OCI-LY7 (cell line): Measurements from ENCODE around the gene OPCML. TPM values are rescaled to one million over a fixed set of nuclear protein-coding genes. Genes with fewer than 3 reads are reported as not detected.

Source experiments
- BruUV-seq: library from RNA; stranded (reverse); fragments of 400-500 nt; replicated peaks from 2 replicates; lab custom pipeline; 2021; lab: Mats Ljungman, UMichigan
- CTCF ChIA-PET: fragments of 300-600 bp; sonication (Branson Sonifier 250); formaldehyde crosslinking; loops from one replicate; lab custom pipeline; 2022; ENCODE audit warnings: antibody characterized with exemption; ENCODE audit not compliant: unreplicated experiment; lab: Charles Lee
- POLR2A ChIA-PET: fragments of 300-600 bp; sonication (Branson Sonifier 250); formaldehyde crosslinking; loops from one replicate; lab custom pipeline; 2022; ENCODE audit warnings: antibody characterized with exemption; lab: Charles Lee
- DNase-seq: peaks from one replicate; pipeline ENCODE4 v3.0.0-alpha.2; 2015; ENCODE audit warnings: low spot score
- H2AFZ ChIP-seq: fragments of 200-600 bp; sonication (generic), shearing (Covaris generic); 2 replicates; pipeline ENCODE4 v1.6.1; 2014; ENCODE audit warnings: mild to moderate bottlenecking, antibody characterized with exemption, low read length, moderate library complexity
- H3K27ac ChIP-seq: fragments of 200-600 bp; sonication (generic); 2 replicates; pipeline ENCODE4 v1.5.1; 2014; ENCODE audit warnings: mixed run types, low read depth, mild to moderate bottlenecking, moderate library complexity, low read length, inconsistent platforms; ENCODE audit not compliant: poor library complexity, severe bottlenecking
- H3K36me3 ChIP-seq: fragments of 200-600 bp; sonication (generic); 2 replicates; pipeline ENCODE4 v1.6.1; 2014; ENCODE audit warnings: mild to moderate bottlenecking, antibody characterized with exemption, low read length, moderate library complexity, mixed read lengths; ENCODE audit not compliant: insufficient read depth
- H3K4me1 ChIP-seq: fragments of 200-600 bp; sonication (generic); 2 replicates; pipeline ENCODE4 v1.5.1; 2014; ENCODE audit warnings: mild to moderate bottlenecking, low read length; ENCODE audit not compliant: insufficient read depth, poor library complexity, severe bottlenecking
- H3K4me2 ChIP-seq: fragments of 200-600 bp; sonication (generic); 2 replicates; pipeline ENCODE4 v1.6.1; 2014; ENCODE audit warnings: mild to moderate bottlenecking, low read length
- H3K4me3 ChIP-seq: fragments of 200-600 bp; sonication (generic); 2 replicates; pipeline ENCODE4 v1.5.1; 2014; ENCODE audit warnings: mild to moderate bottlenecking, low read depth, low read length; ENCODE audit not compliant: poor library complexity, severe bottlenecking
- H3K79me2 ChIP-seq: fragments of 200-600 bp; sonication (generic); 2 replicates; pipeline ENCODE4 v1.6.1; 2016; ENCODE audit warnings: low read depth, mild to moderate bottlenecking, low read length, moderate library complexity, mixed read lengths; ENCODE audit not compliant: insufficient read depth
- H3K9me2 ChIP-seq: fragments of 200-600 bp; sonication (generic); 2 replicates; pipeline ENCODE4 v1.6.1; 2016; ENCODE audit warnings: mild to moderate bottlenecking, low read length, mixed read lengths; ENCODE audit not compliant: insufficient read depth
- H3K9me3 ChIP-seq: fragments of 200-600 bp; sonication (generic); 2 replicates; pipeline ENCODE4 v1.6.1; 2014; ENCODE audit warnings: mild to moderate bottlenecking, mixed run types, low read length, mixed read lengths
- H4K20me1 ChIP-seq: fragments of 200-600 bp; sonication (generic); 2 replicates; pipeline ENCODE4 v1.6.1; 2014; ENCODE audit warnings: mild to moderate bottlenecking, antibody characterized with exemption, low read length, moderate library complexity, mixed read lengths; ENCODE audit not compliant: insufficient read depth
- CTCF ChIP-seq: fragments of 200-600 bp; sonication (generic); conservative IDR thresholded peaks from 2 replicates; pipeline ENCODE4 v1.5.1; 2014; ENCODE audit warnings: mild to moderate bottlenecking, antibody characterized with exemption, low read length, moderate library complexity, mixed read lengths
- EZH2phosphoT487 ChIP-seq: fragments of 200-600 bp; sonication (generic); IDR thresholded peaks from 2 replicates; pipeline ENCODE4 v1.6.1; 2018; ENCODE audit warnings: low read depth, borderline replicate concordance, mild to moderate bottlenecking, mixed run types, antibody characterized with exemption, low read length, moderate library complexity, mixed read lengths
- intact Hi-C: fragments of 100-400 bp; cut with micrococcal nuclease; formaldehyde crosslinking; loops from one replicate; pipeline ENCODE4 v1.10.0; 2022; ENCODE audit not compliant: unreplicated experiment
- total RNA-seq, 2 experiments: library from RNA; depleted of rRNA in 1 of 2; stranded (reverse); fragments of >200 nt in 1 of 2; shearing (Covaris generic) in 1 of 2; gene quantifications; 2 replicates each; pipeline ENCODE4 v1.2.3, GENCODE V29; 2014 to 2022

The OPCML gene
- total RNA-seq, 2 experiments from 2014 or later = not detected

GRCh38 chr11:132626446-132626845 is 905.9 kb downstream of the OPCML start:
- Histone ChIP-seq H3K4me2 (no peak overlapping the region), H3K9me2 (no peaks in the 10 kb centered on the region), H3K4me3 (no peak overlapping the region), H3K79me2 (no peaks in the 10 kb centered on the region), H4K20me1 (no peaks in the 10 kb centered on the region), H3K36me3 (no peaks in the 10 kb centered on the region), H3K27ac (no peak overlapping the region), H2AFZ (no peak overlapping the region), H3K9me3 (no peaks in the 10 kb centered on the region), H3K4me1 (no peaks in the 10 kb centered on the region)
- POLR2A ChIA-PET = interaction anchor here (0.7 kb wide), 1 partner anchor 38 kb away, joined by 3 read pairs; no protein-coding TSS in a partner anchor
- DNase-seq = no peak
- no TSS peak for BruUV-seq
- TF ChIP-seq EZH2phosphoT487 = no peak
- no peak for TF ChIP-seq CTCF
- intact Hi-C loops = no loop called here
- CTCF ChIA-PET = no interaction called here

- H3K4me3 ChIP-seq = no peak overlapping the region
- no peaks in the 10 kb centered on the region for H3K36me3 ChIP-seq
- H3K27ac ChIP-seq = no peak overlapping the region
- no peaks in the 10 kb centered on the region for H3K9me2 ChIP-seq
- CTCF ChIA-PET = no interaction called here
- no peak overlapping the region for H3K4me2 ChIP-seq
- H3K79me2 ChIP-seq = no peaks in the 10 kb centered on the region
- DNase-seq = no peak
- H3K4me1 ChIP-seq = no peaks in the 10 kb centered on the region
- no peak overlapping the region for H2AFZ ChIP-seq
- no peaks in the 10 kb centered on the region for H3K9me3 ChIP-seq
- intact Hi-C loops = no loop called here
- TF ChIP-seq CTCF = no peak
- no peak for TF ChIP-seq EZH2phosphoT487
- no peaks in the 10 kb centered on the region for H4K20me1 ChIP-seq
- BruUV-seq = no TSS peak
- POLR2A ChIA-PET = interaction anchor here (0.8 kb wide), 1 partner anchor 9 kb away, joined by 6 read pairs; no protein-coding TSS in a partner anchor
Measured at GRCh38 chr11:132623511-132623910, 908.8 kb downstream of the OPCML start.

GRCh38 chr11:132621976-132622580 is 910.2 kb downstream of the OPCML start:
- H2AFZ ChIP-seq = no peak overlapping the region
- H3K4me1 ChIP-seq = no peaks in the 10 kb centered on the region
- no peaks in the 10 kb centered on the region for H3K9me2 ChIP-seq
- H3K4me2 ChIP-seq = no peak overlapping the region
- no peaks in the 10 kb centered on the region for H3K79me2 ChIP-seq
- intact Hi-C loops = no loop called here
- CTCF ChIA-PET = no interaction called here
- H3K27ac ChIP-seq = no peak overlapping the region
- no peak overlapping the region for H3K4me3 ChIP-seq
- TF ChIP-seq EZH2phosphoT487 (no peak), CTCF (no peak)
- DNase-seq = no peak
- H3K9me3 ChIP-seq = no peaks in the 10 kb centered on the region
- no peaks in the 10 kb centered on the region for H3K36me3 ChIP-seq
- no TSS peak for BruUV-seq
- POLR2A ChIA-PET = interaction anchor here (0.5 to 0.9 kb wide), 2 partner anchors 12 to 21 kb away, joined by 3 to 4 read pairs; no protein-coding TSS in a partner anchor
- no peaks in the 10 kb centered on the region for H4K20me1 ChIP-seq
